Activated CD8-positive, alpha-beta T cell treated with anti-CD3 and anti-CD28 coated beads for 36 hours (primary cell): Measurements from ENCODE around the gene SRCIN1. TPM values are rescaled to one million over a fixed set of nuclear protein-coding genes. Genes with fewer than 3 reads are reported as not detected.

Source experiments
- ATAC-seq: fragments of 200-7000 bp; cut with Tn5 transposase; one replicate; pipeline ENCODE4 v1.10.0; 2021; ENCODE audit warnings: mild to moderate bottlenecking, moderate library complexity
- CTCF ChIA-PET: fragments of 350-600 bp; sonication (Branson Sonifier 250); formaldehyde crosslinking; loops from one replicate; lab custom pipeline; 2021; ENCODE audit warnings: antibody characterized with exemption; lab: Charles Lee
- POLR2A ChIA-PET: fragments of 350-600 bp; sonication (Branson Sonifier 250); formaldehyde crosslinking; loops from one replicate; lab custom pipeline; 2021; ENCODE audit warnings: antibody characterized with exemption; lab: Charles Lee
- DNase-seq: peaks from one replicate; pipeline ENCODE4 v3.0.0-alpha.2; 2020
- H3K27ac Mint-ChIP-seq: one replicate; pipeline ENCODE4 v1.8.0; 2021; ENCODE audit warnings: mild to moderate bottlenecking, mixed read lengths
- H3K27me3 Mint-ChIP-seq: one replicate; pipeline ENCODE4 v1.8.0; 2021; ENCODE audit warnings: mixed read lengths
- H3K36me3 Mint-ChIP-seq: one replicate; pipeline ENCODE4 v1.8.0; 2021; ENCODE audit warnings: low read depth, mixed read lengths
- H3K4me1 Mint-ChIP-seq: one replicate; pipeline ENCODE4 v1.8.0; 2021; ENCODE audit warnings: low read depth, mixed read lengths
- H3K4me3 Mint-ChIP-seq: one replicate; pipeline ENCODE4 v1.8.0; 2021; ENCODE audit warnings: mild to moderate bottlenecking, moderate library complexity, mixed read lengths
- H3K9me3 Mint-ChIP-seq: one replicate; pipeline ENCODE4 v1.8.0; 2021; ENCODE audit warnings: mixed read lengths
- intact Hi-C: fragments of 100-400 bp; cut with micrococcal nuclease; formaldehyde crosslinking; loops from one replicate; pipeline ENCODE4 v1.10.0; 2022
- total RNA-seq, 2 experiments: library from RNA; stranded (reverse); gene quantifications; one replicate each; pipeline ENCODE4 v1.2.3, GENCODE V29; 2021
- TF ChIP-seq, protein P1 (sequence below): fragments of 200-600 bp; IDR thresholded peaks from one replicate; pipeline ENCODE4 v1.8.0; 2022; ENCODE audit warnings: antibody characterized with exemption, mild to moderate bottlenecking

The SRCIN1 gene
- total RNA-seq, 2 experiments from 2014 or later: 0.74 to 1.1 TPM

DNA sequence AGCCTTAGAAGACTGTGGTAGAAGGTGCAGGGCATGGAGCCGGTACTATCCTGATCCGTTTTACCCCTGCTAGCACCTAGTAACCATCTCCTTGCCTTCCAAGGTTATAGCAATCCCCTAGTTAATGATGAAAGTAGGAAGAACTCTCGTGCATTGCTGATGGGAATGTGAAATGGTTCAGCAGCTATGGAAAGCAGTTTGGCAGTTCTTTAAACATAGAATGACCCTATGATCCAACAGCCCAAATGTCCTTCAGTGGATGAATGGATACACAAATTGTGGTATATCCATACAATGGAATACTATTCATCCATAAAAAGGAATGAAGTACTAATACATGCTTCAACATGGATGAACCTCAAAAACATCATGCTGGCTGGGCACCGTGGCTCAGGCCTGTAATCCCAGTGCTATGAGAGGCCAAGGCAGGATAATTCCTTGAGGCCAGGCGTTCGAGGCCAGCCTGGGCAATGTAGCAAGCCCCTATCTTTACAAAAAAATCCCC is 6.2 kb upstream of the SRCIN1 start:
- Mint-ChIP-seq H3K27ac (no peak overlapping the region), H3K9me3 (no peaks in the 10 kb centered on the region), H3K4me3 (no peak overlapping the region), H3K36me3 (no peaks in the 10 kb centered on the region), H3K27me3 (peaks cover 48% of the 10 kb centered on the region), H3K4me1 (peaks cover 2% of the 10 kb centered on the region)
- intact Hi-C loops: no loop called here
- TF ChIP-seq, protein P1, sequence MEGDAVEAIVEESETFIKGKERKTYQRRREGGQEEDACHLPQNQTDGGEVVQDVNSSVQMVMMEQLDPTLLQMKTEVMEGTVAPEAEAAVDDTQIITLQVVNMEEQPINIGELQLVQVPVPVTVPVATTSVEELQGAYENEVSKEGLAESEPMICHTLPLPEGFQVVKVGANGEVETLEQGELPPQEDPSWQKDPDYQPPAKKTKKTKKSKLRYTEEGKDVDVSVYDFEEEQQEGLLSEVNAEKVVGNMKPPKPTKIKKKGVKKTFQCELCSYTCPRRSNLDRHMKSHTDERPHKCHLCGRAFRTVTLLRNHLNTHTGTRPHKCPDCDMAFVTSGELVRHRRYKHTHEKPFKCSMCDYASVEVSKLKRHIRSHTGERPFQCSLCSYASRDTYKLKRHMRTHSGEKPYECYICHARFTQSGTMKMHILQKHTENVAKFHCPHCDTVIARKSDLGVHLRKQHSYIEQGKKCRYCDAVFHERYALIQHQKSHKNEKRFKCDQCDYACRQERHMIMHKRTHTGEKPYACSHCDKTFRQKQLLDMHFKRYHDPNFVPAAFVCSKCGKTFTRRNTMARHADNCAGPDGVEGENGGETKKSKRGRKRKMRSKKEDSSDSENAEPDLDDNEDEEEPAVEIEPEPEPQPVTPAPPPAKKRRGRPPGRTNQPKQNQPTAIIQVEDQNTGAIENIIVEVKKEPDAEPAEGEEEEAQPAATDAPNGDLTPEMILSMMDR: no peak
- POLR2A ChIA-PET: no interaction called here
- DNase-seq (no peak), ATAC-seq (no peak)
- CTCF ChIA-PET: interaction anchor here (0.9 to 1.0 kb wide), 2 partner anchors 28 to 51 kb away, joined by 3 to 4 read pairs; no protein-coding TSS in a partner anchor

DNA sequence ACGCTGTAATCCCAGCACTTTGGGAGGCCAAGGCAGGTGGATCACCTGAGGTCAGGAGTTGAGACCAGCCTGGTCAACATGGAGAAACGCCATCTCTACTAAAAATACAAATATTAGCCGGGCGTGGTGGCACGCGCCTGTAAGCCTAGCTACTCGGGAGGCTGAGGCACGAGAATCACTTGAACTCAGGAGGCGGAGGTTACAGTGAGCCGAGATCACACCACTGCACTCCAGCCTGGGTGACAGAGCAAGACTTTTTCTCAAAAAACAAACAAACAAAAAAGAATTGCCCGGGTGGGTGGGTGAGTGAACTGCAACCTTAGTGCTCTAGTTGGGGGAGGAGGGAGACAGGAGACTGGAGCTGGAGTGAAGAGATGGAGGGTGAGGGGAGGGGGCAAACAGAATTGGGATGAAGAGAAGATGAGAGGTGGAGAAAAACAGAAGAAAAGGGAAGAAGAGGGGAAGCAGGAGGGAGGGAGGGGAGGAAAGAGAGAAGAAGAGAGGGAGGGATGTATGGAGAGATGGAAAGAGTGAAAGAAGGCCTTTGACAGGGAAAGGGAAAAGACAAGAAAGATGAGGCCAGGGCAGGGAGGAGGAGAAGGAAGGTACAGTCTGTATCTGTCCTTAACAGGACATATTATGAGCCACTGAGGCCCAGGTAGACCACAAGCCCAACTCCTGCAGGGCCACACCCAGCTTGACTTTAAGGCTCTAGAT is 5.5 kb upstream of the SRCIN1 start:
- H3K9me3 Mint-ChIP-seq: no peaks in the 10 kb centered on the region
- H3K36me3 Mint-ChIP-seq: no peaks in the 10 kb centered on the region
- intact Hi-C loops: no loop called here
- peaks cover 54% of the 10 kb centered on the region for H3K27me3 Mint-ChIP-seq
- no peak overlapping the region for H3K27ac Mint-ChIP-seq
- ATAC-seq (no peak), DNase-seq (no peak)
- no peak overlapping the region for H3K4me3 Mint-ChIP-seq
- peaks cover 6% of the 10 kb centered on the region for H3K4me1 Mint-ChIP-seq
- CTCF ChIA-PET: interaction anchor here (0.9 to 1.0 kb wide), 2 partner anchors 27 to 52 kb away, joined by 3 to 4 read pairs; no protein-coding TSS in a partner anchor
- TF ChIP-seq, protein P1: no peak
- POLR2A ChIA-PET: interaction anchor here (0.6 kb wide), 1 partner anchor 23 kb away, joined by 4 read pairs; no protein-coding TSS in a partner anchor

DNA sequence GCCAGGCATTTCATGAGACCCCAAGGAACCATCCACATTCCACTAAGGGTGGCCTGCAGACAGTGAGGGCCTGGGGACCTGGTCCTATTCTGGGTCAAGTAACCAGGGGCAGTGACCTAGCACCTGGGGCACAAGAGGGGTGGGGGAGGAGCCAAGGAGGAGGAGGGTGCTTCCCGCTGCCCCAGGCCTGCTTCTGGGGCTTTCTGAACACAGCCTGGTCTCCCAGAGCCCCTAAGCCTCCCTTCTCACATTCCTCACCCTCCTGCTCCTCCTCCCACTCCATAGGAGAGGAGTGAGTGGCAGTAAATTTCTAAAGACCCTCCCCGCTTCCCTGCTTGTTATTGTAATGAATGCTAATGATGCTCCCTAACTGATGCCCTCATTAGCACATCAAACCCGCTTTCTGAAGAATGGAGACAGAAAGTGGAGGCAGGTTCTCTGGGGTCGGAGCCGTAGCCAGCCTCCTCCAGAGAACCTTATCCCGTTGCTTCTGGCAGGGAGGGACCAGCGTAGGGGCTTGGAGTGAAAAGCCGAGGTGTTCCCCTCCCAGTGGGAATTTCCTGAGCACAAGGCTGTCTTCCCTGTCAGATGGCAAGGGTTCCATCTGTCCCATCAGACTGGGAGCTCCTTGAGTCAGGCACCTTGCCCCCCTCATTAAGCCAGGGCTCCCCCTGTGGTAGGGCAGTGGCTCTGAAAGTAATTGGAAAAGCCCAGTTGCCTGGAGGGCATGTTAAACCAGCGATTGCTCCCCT is 3.7 kb upstream of the SRCIN1 start:
- intact Hi-C loops: no loop called here
- POLR2A ChIA-PET: no interaction called here
- ATAC-seq (no peak), DNase-seq (no peak)
- H3K9me3 Mint-ChIP-seq: no peaks in the 10 kb centered on the region
- H3K4me1 Mint-ChIP-seq: peaks cover 6% of the 10 kb centered on the region
- H3K27me3 Mint-ChIP-seq: peaks cover 56% of the 10 kb centered on the region
- H3K27ac Mint-ChIP-seq: no peak overlapping the region
- no peak overlapping the region for H3K4me3 Mint-ChIP-seq
- CTCF ChIA-PET: interaction anchor here (1.6 to 2.8 kb wide), 2 partner anchors 11 to 51 kb away, joined by 7 to 24 read pairs; no protein-coding TSS in a partner anchor
- TF ChIP-seq, protein P1: no peak
- no peaks in the 10 kb centered on the region for H3K36me3 Mint-ChIP-seq

DNA sequence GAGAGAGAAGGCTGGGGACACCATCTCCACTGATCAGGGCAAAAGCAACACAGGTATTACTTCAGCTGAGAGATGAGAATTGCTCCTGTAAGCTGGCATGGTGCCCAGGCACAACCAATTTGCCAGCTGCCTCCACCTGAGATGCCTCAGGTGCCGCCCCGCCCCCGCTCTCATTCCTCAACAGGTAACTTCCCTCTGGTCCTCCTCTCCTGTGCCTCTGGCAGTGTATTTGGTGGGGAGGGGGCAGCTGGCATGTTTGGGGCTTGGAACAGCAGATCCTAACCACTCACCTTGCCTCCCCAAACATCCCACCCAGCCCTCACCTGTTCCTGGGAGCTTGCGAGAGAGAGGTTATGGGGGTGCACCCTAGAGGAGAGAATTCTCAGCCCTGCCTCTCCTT is 2.9 kb upstream of the SRCIN1 start:
- no peak for ATAC-seq
- Mint-ChIP-seq H3K4me3 (no peak overlapping the region), H3K27me3 (peaks cover 54% of the 10 kb centered on the region), H3K36me3 (no peaks in the 10 kb centered on the region), H3K4me1 (peaks cover 9% of the 10 kb centered on the region), H3K9me3 (no peaks in the 10 kb centered on the region), H3K27ac (no peak overlapping the region)
- ChIA-PET POLR2A (no interaction called here), CTCF (interaction anchor here (1.0 to 2.8 kb wide), 8 partner anchors 10 to 126 kb away, joined by 3 to 24 read pairs (median 8); no protein-coding TSS in a partner anchor)
- no peak for DNase-seq
- TF ChIP-seq, protein P1: no peak
- intact Hi-C loops: no loop called here
